Measurements from ENCODE around the gene MINDY4.

- no peak for TF ChIP-seq CTCF (IDR thresholded peaks at IDR 0.05 in 2 of 3, conservative IDR thresholded peaks at IDR 0.05 in 1 of 3; ENCODE audit: control insufficient read depth in 2 of 3, extremely low read depth in 1 of 3, insufficient read depth in 1 of 3, low read depth in 3 of 3, low read length in 3 of 3)
- no peak for TF ChIP-seq ZNF274 (IDR thresholded peaks at IDR 0.05; ENCODE audit: insufficient read depth, insufficient read length)
Observed at GRCh38 chr7:30852308-30852684, 81.1 kb downstream of the MINDY4 start.
